ENCODE data around the gene CTSL.

CTSL gene

DNA sequence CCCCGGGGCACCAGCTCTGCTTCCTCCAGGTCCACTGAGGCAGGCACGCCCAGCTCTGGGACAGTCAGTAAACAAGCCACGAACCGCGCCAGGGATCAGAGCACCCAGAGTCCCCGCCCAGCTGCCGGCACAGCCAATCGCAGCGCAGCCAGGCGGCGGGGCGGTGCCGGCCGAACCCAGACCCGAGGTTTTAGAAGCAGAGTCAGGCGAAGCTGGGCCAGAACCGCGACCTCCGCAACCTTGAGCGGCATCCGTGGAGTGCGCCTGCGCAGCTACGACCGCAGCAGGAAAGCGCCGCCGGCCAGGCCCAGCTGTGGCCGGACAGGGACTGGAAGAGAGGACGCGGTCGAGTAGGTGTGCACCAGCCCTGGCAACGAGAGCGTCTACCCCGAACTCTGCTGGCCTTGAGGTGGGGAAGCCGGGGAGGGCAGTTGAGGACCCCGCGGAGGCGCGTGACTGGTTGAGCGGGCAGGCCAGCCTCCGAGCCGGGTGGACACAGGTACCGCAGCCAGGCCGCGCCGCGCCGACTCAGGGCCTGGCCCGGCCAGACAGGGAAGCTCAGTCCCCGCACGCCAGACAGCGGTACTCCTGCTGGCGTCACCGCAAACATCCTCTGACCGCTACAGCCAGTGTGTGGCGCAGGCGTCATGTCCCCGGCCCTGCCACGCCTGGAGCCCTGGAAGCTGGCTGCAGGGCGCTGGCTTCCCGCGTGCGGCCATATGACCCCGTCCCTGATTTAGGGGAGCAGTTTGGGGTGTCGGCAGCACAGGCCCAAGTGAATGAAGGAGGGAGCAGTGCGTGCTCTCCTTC is at the start of gene CTSL:
CTSL (plus strand) TSS at position 220 of the 810 bp plus-strand sequence. CDS start 1,485 bp downstream, outside the sequence.
- in situ Hi-C loops (cut with MboI; ENCODE audit: low pct_unique_long_range_greater_than_20kb, low sequenced_read_pairs, unreplicated experiment) = no loop called here
- DNase-seq (ENCODE audit: low spot score) = peak; percentile 31
- TF ChIP-seq, protein P1, sequence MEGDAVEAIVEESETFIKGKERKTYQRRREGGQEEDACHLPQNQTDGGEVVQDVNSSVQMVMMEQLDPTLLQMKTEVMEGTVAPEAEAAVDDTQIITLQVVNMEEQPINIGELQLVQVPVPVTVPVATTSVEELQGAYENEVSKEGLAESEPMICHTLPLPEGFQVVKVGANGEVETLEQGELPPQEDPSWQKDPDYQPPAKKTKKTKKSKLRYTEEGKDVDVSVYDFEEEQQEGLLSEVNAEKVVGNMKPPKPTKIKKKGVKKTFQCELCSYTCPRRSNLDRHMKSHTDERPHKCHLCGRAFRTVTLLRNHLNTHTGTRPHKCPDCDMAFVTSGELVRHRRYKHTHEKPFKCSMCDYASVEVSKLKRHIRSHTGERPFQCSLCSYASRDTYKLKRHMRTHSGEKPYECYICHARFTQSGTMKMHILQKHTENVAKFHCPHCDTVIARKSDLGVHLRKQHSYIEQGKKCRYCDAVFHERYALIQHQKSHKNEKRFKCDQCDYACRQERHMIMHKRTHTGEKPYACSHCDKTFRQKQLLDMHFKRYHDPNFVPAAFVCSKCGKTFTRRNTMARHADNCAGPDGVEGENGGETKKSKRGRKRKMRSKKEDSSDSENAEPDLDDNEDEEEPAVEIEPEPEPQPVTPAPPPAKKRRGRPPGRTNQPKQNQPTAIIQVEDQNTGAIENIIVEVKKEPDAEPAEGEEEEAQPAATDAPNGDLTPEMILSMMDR (IDR thresholded peaks at IDR 0.05; ENCODE audit: extremely low read depth, insufficient read depth, missing control alignments) = no peak

DNA sequence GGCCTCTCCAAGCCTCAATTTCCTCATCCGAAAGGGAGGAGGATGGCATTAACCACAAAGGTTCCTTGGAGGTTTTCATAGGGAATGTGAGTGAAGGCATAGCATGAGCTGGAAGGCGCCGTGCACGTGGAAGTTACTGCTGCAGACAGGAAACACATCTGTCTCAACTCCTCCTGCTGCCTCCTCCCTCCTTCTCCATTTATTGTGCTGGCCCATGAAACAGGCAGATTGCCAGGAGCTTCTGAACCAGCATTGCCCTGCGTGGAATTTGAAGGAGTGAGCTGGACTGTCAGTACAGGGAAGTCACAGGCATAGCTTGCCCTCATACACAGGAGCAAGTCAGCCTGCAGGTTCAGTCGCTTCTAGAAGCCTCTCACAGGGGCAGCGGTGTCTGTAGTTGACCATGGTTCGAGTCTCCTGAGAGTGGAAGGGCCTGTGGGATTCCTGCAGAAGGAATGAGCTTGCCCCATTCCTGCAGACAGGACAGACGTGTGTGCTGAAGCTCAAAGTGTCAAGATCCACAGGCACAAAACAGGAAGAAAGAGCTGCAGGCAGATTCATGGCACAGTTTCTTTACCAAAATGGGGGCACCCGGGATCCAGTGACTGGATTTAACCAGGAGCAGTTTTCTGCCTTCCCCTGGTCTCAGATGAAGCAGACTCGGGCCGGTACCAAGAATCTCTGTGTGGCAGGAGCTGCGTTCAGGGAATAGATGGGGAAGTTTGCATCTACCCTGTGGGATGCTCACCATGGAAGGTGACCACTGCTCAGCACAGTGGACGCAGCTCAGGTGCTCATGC is 48.7 kb upstream of the CTSL start:
- in situ Hi-C loops (cut with MboI; ENCODE audit: low pct_unique_long_range_greater_than_20kb, low sequenced_read_pairs, unreplicated experiment) = no loop called here
- TF ChIP-seq, protein P1 (IDR thresholded peaks at IDR 0.05; ENCODE audit: extremely low read depth, insufficient read depth, missing control alignments) = no peak
- no peak for DNase-seq (ENCODE audit: low spot score)

DNA sequence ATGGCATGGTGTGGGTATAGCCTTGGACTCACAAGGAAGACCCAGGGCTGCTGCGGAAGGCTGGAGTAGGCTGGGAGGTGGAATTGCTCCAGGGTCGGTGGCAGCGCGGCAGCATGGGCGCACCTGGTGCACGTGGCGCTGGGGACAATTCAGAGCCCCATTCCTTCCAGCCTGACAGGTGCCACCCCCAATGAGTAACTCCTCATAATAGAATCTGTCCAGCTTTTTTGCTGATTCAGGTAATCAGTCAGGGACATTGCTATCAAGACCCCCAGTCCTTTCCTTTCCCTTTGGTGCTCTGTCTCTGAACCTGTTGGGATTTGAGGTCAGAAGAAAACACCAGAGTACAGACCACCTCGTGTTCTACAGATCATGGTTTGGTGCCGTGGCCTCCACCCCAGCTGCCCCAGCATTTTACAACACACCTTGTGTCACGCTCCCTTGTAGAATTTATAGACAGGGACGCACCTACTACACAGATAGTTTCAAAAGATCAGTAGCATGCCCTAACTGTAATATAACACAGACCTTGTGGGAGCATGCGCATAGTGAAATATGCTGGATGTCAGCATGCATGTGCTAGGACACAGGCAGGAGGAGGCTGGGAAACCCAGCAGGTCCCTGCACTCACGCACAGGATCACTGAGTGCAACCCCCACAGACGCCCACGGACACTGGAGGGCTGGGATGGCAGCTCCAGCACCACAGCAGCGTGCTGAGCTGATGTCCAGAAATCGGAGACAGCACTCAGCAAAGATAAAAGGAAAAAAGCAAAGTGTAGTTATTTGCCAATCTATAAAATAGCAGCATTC is 47.9 kb upstream of the CTSL start:
- TF ChIP-seq, protein P1 (IDR thresholded peaks at IDR 0.05; ENCODE audit: extremely low read depth, insufficient read depth, missing control alignments) = no peak
- no peak for DNase-seq (ENCODE audit: low spot score)
- in situ Hi-C loops (cut with MboI; ENCODE audit: low pct_unique_long_range_greater_than_20kb, low sequenced_read_pairs, unreplicated experiment) = no loop called here

DNA sequence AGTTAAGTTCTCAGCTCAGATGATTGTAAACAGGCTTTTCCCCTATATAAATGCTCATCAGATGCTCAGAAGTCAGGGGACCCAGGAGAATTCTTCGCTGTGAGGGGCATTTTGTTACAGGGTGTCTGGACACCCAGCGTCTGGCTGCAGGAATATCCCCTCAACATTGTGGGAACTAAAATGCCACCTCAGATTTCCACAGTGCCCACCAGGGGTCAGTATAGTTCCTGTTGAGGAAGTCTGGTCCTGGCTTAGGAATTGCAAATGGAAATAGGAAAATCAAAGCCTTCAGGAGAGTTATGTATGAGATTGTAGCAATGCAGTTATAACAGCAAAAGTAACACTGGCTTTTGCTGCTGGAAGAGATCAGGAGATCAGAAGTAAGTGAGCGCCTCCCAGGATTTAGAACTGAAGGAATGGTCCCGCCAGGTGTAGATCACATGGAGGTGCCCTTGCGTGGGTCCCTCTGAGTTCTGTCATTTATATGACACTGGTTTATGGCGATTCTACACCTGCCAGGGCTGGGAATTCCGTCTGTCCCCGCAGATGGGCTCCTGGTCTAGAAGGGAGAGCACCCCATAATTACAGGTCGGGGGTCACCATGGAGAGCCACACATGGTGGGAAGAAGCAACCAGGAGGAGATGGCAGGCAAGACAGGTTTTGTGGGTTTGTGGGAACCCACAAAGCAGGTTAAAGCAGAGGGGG is 47.1 kb upstream of the CTSL start:
- in situ Hi-C loops (cut with MboI; ENCODE audit: low pct_unique_long_range_greater_than_20kb, low sequenced_read_pairs, unreplicated experiment) = no loop called here
- DNase-seq (ENCODE audit: low spot score) = peak; percentile 61
- TF ChIP-seq, protein P1 (IDR thresholded peaks at IDR 0.05; ENCODE audit: extremely low read depth, insufficient read depth, missing control alignments) = peak; percentile 71

DNA sequence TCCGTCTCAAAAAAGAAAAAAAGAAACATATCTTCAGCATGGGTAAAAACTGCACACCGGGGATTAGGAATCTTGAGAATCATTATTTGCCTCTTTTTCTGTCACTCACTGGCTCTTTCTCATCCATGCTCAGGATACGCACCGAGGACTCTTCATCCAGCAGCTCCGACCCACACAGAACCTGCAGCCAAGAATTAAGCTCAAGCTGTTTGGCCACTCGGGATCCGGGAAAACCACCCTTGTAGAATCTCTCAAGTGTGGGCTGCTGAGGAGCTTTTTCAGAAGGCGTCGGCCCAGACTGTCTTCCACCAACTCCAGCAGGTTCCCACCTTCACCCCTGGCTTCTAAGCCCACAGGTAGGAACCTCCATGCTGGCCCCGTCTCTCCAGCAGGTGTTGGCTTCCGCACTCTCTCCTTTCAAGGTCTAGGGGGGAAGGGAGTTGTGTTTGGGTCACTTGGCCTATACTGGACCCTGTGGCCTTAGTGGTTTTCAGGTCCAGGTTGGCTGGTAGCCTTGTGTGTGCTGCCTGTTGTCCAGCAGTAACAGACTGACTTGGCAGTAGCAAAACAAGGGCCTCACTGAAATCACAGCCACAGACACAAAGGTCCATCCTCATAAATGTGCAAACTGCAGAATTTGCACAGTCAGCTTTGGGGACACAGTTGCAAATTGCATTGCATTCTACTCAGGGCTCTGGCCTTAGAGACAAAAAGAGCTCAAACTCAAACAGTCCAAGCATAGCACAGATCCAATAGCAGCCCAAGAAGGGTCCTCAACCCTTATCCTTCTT is 44.5 kb upstream of the CTSL start:
- in situ Hi-C loops (cut with MboI; ENCODE audit: low pct_unique_long_range_greater_than_20kb, low sequenced_read_pairs, unreplicated experiment) = no loop called here
- TF ChIP-seq, protein P1 (IDR thresholded peaks at IDR 0.05; ENCODE audit: extremely low read depth, insufficient read depth, missing control alignments) = no peak
- DNase-seq (ENCODE audit: low spot score) = no peak

Data from GM13977 (cell line).